HG02852 (cell line): ENCODE results near the gene OR6X1.

Source experiments
- ATAC-seq: cut with Tn5 transposase; IDR thresholded peaks from one replicate; pipeline ENCODE4 v1.9.1; 2021; ENCODE audit warnings: mild to moderate bottlenecking, moderate library complexity; ENCODE audit not compliant: unreplicated experiment

The OR6X1 gene, protein sequence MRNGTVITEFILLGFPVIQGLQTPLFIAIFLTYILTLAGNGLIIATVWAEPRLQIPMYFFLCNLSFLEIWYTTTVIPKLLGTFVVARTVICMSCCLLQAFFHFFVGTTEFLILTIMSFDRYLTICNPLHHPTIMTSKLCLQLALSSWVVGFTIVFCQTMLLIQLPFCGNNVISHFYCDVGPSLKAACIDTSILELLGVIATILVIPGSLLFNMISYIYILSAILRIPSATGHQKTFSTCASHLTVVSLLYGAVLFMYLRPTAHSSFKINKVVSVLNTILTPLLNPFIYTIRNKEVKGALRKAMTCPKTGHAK

DNA sequence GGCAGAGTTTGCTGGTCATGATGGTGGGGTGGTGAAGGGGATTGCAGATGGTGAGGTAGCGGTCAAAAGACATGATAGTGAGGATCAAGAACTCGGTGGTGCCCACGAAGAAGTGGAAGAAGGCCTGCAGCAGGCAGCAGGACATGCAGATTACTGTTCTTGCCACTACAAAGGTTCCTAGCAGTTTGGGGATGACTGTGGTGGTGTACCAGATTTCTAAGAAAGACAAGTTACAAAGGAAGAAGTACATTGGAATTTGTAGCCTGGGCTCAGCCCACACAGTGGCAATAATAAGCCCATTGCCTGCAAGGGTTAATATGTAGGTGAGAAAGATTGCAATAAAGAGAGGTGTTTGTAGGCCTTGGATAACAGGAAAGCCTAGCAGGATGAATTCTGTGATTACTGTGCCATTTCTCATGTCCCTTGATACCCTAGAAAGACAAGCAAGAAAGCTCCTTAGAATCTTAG, at the start of gene OR6X1:
TSS of gene OR6X1 (minus strand) at position 418 of the 468 bp plus-strand sequence. CDS start at position 418, 0 bp downstream.
- ATAC-seq, result no peak

DNA sequence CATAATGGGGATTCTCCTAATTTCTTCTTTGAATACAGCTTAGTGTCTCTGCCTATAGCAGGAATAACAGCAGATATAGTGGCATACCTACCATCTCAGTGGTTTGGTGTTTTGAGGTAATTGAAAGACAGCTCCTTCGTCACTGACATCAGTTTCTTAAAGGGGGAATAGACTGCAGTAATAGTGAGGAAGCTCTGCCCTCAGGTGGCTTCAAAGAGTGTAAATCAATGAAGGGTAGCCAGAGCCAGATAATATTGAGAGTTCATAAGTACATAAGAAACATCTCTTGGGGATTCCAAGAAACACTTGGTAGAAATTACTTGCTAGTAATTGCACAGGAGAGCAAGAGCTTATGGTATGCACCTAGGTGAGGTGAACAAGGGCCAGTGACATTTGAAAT, 47.4 kb upstream of the OR6X1 start:
- ATAC-seq, result no peak

DNA sequence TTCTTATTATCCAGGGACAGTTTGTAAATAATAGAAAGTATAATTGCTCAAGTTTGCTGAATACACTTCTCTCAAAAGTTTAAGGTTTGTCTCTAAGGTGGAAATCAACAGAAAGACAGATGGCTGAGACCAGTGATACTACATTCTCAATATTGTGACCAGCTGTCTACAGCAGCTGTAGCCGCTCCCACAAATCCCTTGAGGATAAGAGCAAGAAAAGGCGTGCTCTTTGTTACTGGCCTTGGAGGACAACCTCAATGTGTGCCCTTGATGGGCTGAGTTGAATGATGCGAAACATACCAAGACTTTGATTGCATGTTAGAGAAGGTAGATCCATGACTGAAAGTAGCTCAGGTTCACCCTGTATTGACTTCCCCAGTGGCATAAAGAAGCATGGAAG, 45.7 kb upstream of the OR6X1 start:
- no peak for ATAC-seq

DNA sequence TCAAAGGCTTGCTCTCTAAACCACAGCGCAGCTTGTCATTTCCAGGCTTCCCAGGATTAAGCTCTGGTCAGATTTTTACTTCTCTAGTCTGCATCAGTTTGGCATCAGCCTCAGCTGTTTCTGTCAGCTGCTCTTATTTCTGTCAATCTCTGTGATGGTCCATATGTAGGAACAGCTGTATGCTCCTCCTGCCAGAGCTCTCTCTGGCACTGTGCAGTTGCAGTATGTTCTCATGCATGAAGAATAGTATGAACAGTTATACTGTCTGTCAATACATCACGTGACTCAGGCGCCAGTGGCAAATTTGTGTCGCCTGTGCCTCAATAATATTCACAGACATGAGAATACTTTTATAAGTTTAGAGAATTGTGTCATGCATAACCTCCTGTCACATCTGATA, 45.1 kb upstream of the OR6X1 start:
- ATAC-seq, result no peak

DNA sequence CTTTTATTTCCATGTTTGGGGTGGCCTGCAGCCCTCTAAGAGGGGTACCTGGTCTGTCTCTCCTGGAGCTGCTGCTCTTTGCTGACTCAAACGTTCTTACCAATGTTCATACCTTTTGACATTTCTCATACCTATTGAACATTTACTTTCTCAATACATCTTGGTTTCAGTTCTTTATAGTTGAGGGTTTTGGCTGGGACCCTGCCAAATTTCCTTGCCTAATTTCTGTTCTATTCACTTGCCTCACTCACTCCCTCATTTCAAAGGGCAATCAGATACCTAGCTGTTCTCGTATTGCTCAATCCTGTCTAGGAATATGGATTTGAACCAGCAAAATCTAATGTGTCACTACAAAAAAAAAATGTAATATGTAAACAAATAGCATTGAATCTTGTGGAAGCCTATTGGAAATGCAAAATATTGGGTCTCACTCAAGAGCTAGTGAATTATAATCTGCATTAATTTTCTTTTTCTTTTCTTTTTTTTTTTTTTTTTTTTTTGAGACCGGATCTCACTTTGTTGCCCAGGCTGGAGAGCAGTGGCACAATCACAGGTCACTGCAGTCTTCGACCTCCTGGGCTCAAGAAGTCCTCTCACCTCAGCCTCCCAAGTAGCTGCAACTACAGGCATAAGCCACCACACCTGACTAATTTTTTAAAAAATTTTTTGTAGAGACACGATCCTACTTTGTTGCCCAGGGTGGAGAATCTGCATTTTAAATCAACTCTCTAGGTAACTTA, 44.4 kb upstream of the OR6X1 start:
- no peak for ATAC-seq

DNA sequence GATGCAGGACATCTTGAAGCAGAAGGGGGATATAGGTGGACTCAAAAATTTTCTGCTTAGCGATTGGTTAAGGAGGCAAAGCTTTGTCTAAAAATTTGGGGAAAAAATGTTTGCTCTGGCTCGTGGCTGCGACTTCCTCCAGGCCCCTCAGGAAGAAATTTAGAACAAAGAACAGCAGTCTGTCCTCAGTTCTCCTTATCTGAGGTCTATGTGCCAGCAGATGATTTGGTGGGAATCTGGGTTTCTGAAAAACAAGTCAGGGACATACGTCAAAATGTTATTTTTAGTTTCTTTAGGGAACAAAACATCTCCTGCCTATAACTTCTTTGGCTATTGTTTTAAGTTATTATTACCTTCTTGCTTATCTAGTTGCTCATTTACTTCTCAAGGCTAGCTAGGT, 43.8 kb upstream of the OR6X1 start:
- no peak for ATAC-seq

DNA sequence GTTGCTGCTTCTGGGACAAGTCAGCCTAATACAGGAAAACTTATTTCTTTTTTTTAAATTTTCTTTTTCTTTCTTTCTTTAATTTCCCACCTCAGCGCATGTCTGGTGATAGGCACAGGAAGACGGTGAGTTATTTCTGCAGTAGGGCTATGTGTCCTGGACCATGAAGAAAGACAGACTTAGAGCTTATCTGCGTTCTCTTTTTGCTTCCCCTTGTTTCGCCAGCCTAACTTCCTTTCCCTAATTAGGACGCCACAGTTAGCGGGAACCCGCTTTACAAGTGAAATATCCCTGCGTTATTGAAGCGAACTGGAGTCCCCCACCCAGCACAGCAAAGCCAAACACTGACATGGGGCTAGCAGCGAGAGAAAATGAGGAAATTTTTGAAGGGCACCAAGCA, 43.2 kb upstream of the OR6X1 start:
- no peak for ATAC-seq

DNA sequence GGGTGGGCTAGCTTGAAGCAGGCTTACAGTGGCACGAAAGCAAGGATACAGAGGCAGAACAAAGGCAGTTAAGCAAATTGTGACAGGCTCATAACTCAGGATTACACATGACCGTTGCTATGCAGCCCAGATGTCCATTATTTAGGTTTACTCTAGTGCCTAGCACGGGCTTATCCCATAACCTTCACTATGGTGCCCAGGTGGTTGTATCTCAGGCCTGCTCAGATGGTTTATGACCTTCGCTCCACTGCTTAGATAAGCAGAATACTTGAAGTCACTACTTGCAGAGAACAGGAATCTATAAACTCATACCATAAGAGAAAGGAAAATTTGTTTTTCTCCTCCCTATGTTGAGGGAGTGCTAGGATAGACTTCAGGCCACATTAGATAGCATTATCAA, 42.8 kb upstream of the OR6X1 start:
- ATAC-seq, result no peak

DNA sequence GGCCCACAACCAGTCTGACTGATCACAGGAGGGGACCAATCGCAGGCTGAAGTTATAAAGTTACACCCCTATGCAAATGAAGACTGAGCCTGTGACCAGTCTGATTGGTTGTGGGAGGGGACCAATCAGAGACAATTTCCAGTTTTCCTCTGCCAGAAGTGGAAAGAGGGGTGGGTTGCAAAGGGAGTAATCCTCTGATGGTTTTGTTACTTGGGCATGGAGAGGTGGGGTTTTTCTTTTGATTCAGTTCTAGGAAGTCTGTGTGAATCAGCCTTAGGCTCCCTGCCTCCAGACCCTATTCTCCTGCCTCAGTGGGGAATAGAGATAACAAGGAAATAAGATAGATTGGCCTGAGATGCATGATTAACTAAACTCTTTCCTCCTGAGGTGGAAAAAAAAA, 41.9 kb upstream of the OR6X1 start:
- ATAC-seq, result no peak

DNA sequence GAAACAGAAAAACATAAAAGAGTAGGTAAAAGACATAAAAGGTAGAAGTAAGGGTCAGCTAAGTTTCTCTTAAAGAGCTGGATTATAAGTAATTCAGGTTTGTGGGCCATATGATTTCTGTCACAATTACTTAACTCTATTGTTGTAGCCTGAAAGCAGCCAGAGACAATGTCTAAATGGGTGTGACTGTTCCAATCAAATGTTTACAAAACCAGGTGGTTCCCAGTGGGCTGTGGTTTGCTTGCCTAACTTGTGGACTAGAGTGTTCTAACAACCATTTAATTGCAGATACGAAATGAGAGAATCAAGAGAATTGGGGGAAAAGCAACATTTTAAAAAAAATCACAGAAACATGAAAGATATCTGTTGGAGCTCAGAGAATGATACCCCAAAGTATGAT, 29.2 kb upstream of the OR6X1 start:
- no peak for ATAC-seq

DNA sequence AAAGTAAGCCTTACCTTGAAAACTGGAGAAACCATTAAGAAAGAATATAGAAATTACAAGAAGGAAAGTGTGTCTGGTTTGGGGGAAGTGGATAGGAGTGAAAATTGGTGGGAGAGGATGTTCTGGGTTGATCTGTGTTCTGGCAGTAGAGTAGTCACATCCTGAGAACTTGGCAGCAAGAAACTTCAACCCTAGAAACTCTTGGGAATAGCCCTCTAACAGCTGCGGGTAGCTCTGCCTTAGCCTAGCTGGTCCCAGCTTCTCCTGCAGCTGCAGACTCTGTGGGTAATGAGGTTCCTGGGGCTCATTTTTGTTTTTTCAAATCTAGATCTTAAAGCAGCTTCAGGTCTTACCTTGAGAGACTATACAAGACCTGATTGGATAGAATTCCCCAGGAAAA, 24.2 kb upstream of the OR6X1 start:
- ATAC-seq, result no peak

DNA sequence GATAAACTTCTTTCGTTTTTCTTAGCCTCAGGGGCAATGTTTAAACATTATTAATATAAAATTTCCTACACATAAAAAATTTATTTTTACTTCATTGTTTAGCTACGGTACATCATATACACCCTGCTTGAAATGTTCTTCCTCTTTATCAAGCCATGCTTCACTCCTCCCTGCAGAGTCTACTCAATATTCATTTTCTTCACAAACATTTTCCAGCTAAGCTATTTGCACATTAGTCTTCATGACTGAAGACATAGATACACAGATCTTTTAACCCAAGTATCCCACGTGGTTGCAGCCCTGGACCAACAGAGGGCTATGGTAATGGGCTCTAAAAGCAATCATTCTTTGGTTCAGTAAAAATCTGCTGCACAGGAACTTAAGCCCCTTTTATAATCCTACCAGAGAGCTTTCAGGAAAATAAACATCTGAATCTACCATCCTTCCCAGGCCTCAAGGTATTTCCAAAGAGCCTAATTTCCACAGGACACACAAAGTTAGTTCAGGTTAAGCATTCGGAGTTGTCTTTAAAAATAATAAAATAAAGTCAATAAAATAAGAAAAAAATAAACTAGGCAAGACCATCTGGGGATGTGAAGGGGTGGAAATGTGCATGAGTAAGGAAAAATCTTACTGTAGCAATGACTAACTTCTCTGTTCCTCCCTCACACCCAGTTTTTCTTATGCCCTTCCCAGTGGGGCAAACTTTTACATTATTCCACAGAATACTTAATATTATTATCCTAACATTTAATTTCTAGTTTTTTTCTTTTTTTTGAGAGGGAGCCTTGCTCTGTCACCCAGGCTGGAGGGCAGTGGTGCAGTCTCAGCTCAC, 21.6 kb upstream of the OR6X1 start:
- no peak for ATAC-seq

DNA sequence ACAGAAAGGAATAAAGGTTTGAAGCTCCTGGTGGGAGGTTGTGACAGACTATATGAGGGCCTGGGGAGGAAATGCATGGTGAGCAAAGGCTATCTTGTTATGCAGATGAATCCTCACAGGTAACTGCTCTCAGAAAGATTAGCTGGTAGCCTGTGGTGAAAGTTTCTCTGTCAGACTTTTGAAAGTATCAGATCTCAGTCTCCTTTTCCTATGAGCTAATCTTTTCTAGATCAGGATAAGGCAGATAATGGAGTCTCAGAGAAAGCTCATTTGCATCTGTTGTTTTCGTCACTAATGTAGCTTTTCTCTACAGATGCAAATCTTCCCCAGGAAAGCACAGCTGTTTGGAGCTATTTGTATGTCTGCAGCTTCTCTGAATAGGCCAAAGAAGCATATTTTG, 21.0 kb upstream of the OR6X1 start:
- peak; percentile 60 for ATAC-seq

DNA sequence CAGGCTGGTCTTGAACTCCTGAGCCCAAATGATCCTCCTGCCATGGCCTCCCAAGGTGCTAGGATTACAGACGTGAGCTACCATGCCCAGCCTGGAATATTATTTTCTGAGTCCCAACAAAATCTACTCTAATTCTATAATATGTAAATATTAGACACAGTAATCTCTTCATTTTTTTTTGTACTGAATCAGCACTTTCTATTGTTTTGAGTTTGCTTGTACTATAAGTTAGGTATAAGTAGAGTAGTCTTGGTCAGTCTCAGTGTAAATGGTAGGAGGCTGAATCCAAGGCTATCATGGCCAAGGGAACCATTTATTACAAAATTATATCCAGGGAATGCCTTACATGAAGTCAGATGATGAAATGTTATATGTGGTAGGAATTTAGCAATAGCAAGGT, 19.6 kb upstream of the OR6X1 start:
- ATAC-seq, result no peak

DNA sequence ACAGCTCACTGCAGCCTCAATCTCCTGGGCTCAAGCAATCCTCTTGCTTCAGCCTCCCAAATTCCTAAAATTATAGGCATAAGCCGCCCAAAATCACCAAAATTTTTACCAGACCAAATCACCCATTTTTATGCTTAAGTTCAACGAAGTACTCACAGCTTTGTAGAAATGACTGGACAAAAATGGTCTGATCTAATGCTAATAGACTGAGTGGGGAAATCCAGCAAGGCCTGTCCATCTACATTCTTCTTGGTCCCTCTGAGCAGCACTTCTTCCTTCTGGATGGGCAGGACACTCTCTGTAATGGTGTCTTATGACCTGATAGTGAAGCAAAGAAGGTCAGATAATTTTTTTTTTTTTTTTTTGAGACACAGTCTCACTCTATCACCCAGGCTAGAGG, 18.7 kb upstream of the OR6X1 start:
- no peak for ATAC-seq

DNA sequence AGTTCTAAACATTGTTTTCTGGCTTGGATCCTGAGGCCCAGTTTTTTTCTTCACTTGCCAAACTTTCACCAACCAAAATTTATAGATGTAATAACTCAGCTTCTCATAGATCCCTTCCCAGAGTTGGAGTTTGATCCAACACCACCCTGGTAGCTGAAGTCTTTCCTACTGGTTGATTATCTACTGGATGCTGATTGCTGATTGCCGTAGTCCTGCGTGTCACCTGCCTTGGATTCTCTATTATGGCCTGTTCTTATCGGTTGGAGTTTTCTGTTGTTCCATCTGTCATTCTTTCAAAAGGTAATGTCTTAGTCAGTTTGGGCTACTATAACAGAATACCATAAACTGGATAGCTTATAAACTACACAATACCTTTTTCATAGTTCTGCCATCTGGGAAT, 17.3 kb upstream of the OR6X1 start:
- no peak for ATAC-seq

DNA sequence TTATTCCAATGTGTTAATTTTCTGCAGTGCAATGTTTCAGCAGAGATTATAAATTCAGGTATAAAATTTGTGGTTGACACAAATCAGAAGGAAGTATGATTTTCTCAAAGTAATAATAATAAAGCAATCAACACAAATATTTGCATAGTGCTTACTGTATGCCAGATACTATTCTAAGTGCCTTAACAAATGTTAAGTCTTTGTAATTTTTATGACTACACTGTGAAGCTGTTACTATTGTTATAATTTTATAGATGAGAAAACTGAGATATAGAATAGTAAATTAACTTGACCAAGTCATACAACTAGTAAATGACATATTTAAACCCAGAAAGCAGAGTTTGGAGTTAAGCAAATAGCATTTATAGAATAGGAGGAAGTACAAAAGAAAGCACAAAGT, 16.4 kb upstream of the OR6X1 start:
- no peak for ATAC-seq

DNA sequence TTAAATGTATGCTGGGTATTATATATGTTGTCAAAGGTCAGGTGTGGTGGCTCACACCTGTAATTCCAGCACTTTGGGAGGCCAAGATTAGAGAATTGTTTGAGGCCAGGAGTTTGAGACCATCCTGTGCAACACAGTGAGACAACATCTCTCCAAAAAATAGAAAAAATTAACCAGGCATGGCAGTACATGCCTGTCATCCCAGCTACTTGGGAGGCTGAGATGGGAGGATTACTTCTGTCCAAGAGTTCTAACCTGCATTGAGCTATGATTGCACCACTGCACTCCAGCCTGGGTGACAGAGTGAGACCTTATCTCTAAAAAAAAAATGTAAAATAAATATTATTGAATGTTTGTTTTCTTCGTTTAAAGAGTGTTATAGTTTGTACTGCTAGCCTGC, 11.3 kb upstream of the OR6X1 start:
- ATAC-seq, result no peak

DNA sequence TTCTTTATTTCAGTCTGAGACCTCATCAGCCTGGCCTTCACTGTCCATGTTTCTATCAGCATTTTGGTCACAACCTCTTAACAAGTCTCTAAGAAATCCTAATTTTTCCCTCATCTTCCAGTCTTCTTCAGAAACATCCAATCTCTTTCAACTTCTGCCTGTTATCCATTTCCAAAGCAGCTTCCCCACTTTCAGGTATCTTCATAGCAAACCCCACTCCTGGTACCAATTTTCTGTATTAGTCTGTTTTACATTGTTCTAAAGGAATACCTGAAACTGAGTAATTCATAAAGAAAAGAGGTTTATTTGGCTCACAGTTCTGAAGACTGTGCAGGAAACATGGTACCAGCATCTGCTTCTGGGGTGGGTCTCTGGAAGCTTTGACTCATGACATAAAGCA, 8.1 kb upstream of the OR6X1 start:
- no peak for ATAC-seq

DNA sequence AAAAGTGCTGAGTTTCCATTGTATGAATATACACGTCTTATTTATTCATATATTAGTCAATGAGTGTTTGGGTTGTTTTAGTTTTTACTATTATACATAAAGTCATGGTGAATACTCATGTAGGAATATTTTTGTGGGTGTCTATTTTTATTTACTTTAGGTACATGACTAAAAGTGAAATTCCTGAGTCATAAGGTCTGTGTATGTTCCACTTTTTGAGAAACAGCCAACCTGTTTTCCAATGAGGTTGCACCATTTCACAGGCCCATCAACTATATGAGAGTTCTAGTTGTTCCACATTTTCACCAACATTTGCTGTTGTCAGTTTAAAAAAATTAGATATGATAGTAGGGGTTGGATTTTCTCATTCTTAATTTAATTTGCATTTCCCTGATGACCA, 6.6 kb upstream of the OR6X1 start:
- ATAC-seq, result peak; percentile 84

DNA sequence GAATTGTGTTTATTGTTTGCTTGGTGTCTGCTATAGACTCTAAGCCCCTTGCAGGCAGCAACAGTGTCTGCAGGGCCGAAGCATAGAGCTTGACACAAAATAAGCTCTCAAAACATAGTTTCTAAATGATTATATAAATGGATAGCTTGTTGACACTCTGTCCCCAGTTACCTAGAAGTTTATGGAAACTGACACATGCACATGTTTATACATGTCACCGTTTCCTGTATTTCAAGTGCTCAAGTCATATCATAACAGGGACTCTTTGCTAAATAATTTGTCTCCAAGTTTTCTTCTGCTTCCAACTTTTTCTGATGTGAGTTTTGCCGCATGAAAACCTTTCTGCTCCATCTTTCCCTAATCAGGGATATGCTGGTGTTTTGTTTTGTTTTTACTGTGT, 3.7 kb upstream of the OR6X1 start:
- ATAC-seq, result no peak

DNA sequence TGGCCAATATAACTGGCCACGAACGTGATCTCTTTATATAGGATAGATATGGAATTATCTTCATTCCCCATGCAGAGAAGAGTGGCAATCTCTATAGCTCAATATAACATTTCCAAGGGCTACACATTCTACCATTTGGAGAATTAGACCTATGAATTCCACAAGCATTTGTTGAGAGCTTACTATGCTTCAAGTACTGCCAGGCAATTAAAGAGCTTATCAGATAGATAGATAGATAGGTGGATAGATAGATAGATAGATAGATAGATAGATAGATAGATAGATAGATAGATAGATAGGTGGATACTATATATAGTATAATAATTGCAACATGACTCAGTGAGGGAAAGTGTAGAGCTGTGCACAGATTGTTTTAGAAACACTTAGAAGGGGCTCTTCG, 1.5 kb upstream of the OR6X1 start:
- ATAC-seq, result no peak
